Left hindlimb (tissue), 1 donor: ENCODE results near the gene NKX1-1.

Source experiments
- DNase-seq: peaks from one replicate; pipeline ENCODE4 v3.0.0-alpha.2; 2018

NKX1-1 gene

GRCh38 chr4:1371176-1372165, 34.8 kb downstream of the NKX1-1 start:
- no peak for DNase-seq

- DNase-seq, result peak; percentile 25
Measured at GRCh38 chr4:1370321-1371124, 35.7 kb downstream of the NKX1-1 start.

- no peak for DNase-seq
Measured at GRCh38 chr4:1369479-1370079, 36.7 kb downstream of the NKX1-1 start.

GRCh38 chr4:1369091-1369450, 37.2 kb downstream of the NKX1-1 start:
- no peak for DNase-seq

DNA sequence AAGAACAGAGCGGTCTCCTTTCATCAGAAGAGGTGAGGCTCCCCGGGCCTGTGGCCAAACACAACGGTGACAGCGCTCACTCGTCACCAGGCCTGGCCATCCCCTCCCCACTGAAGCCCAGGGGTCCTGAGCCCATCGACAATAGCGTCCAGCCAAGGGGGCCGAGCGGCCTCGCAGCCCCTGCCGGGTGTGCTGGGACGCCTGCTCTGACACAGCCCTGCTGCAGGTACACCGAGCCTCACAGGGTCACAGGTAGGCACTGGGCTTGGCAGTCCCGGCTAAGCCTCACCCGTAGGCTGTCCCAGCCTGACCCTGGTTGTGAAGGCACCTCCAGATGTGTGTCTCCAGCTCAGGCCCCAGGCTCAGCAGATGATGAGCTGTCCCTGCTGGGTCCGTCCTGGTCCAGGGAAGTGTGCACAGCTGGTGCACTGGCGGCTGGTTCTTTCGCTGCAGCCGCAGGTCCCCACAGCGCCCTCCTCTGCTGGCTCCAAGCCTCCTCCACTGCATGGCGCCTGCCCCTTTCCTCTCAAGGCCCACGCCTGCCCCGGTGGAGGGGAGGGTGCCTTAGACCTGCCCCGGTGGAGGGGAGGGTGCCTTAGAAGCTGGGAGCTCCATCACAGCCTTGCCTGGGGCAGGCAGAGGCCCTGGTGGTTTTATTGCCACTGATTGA, 37.7 kb downstream of the NKX1-1 start:
- no peak for DNase-seq

DNA sequence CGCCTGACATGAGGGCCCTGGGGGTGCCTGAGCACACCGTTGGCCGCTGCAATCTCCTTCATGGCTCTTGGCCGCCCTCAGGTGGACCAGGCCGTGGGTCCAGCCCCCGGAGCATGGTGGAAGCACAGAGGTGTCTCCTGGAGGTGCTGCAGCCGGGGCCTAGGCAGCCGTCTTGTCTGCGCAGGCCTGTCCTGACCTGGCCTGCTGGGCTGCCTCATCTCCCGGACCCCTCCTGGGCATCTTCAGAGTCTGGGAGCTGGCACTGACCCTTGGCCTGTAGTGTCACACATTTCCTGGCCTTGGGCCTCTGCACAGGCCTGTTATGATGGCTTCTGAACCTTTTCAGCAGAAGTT, 38.3 kb downstream of the NKX1-1 start:
- DNase-seq, result peak; percentile 27

DNA sequence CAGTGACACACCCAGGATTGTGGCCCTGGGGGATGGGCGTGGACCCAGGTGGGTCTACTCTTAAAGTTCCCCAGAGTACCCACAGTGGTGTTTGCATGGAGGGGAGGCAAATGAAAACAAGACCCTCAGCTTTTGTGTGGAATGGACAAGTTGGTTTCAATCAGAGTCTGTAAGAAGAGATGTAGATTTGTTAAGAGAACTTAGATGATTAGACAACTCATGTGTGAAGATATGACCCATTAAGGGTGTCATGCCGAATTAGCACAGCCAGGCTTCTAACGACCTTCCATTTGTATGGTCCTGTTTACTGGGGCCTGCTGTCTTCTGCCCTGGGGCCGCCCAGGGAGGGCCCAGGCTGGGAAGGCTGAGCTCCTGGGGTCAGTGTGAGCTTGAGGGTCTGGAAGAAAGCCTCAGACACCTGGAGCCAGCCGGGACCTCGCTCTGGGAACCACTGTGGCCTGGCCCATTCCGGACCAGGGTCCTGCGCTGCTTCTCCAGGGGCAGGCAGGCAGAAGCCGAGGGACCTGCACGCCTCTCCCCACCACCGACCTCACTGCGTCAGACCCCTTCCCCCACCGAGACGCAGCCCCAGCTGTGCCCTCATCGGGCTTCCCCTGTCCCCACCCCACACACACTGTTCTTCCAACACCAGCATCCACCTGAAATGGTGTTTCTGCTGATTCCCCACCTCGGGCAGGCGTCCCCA, 38.9 kb downstream of the NKX1-1 start:
- DNase-seq, result peak; percentile 15

DNA sequence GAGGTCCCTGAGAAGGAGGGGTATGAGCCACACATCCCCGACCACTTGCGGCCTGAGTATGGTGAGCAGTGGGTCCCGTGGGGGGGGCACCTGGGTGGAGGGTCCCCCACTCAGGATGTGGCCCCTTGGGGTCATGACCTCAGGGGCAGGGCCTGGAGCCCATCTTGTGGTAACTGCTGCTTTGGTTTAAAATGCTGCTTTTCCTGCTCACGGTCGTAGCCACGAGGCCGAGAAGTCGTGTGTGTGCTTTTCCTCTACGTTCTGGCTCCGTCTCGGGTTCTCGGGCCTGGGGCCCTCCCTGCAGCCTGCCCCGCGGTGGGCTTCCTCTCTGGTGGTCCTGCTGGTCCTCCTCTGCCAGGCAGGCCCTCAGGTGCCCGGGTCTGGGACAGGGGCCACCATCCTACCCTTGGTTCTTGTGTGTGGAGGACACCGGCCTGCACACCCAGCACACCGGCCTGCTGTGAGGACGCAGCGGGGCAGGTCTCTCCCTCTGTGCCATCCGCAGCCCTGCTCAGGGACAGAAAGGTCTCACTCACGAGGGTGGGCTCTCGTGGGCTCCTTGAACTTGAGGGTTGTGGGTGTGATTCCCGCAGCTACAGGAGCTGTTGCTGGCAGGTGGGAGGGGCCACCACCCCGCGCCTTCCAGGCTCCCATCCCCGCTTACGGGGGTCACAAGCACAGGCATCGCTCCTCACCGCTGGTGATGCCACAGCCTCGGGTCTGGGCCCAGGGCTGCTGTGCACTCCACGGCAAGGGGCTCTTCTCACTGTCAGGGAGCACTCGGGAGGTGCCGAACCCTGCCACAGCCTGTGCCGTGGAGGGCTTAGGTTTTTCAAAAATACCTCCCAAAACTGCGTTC, 39.6 kb downstream of the NKX1-1 start:
- no peak for DNase-seq

- DNase-seq, result peak; percentile 17
Measured at GRCh38 chr4:1365271-1366178, 40.7 kb downstream of the NKX1-1 start.

DNA sequence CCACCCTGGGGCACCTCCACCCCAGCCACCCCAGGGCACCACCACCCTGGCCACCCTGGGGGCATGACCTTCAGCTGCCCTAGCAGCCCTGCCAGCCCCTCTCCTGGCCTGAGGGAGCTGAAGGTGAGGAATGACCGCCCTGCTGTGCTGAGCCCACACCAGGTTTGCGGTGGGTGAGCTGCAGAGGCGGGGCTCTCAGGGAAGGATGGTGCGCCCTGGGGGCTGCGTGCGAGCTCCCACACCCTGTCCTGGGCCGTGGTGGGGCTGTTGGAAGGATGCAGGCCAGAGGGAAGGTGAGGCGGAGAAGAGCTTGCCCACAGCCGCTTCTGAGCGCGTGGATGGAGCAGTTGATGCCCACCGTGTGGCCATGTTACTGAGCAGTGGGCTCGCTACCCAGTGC, 41.5 kb downstream of the NKX1-1 start:
- no peak for DNase-seq

DNA sequence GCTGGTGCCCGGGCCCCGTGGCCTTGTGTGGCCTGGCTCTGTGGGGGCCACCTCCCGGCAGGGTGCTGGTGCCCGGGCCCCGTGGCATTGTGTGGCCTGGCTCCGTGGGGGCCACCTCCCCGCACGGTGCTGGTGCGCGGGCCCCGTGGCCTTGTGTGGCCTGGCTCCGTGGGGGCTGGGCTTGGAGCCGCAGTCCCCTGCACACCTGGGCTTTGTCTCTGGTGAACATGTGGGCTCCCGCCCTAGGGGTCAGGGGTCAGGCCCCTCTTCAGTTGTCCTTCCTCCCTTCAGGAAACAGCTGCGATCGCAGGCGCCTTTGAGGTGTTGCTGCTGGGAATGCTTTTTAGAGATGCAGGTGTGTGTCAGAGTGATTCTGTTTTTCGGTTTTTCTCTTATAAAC, 42.0 kb downstream of the NKX1-1 start:
- no peak for DNase-seq

GRCh38 chr4:1363513-1363912, 42.7 kb downstream of the NKX1-1 start:
- peak; percentile 4 for DNase-seq

GRCh38 chr4:1362521-1362920, 43.7 kb downstream of the NKX1-1 start:
- no peak for DNase-seq

DNA sequence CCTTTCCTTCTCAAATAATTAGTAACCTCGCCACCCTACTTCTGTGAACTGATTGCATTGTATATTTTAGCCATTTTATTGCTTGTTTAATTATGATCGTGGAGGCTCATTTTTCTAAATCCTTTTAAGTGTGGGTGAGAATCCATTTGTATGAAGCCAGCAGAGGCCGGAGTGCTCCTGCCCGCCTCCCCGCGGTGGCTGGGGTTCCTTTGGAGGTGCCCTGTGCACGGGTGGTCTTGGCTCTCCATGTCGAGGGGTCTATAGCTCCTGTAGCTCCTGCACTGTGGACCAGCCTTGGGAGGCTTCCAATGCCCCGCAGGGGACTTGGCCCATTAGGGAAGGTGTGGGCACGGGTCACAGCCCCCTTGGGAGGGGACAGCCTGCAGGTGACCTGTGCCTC, 44.2 kb downstream of the NKX1-1 start:
- no peak for DNase-seq

- DNase-seq, result no peak
Measured at GRCh38 chr4:1361431-1361830, 44.8 kb downstream of the NKX1-1 start.

- no peak for DNase-seq
Measured at GRCh38 chr4:1360423-1361283, 45.6 kb downstream of the NKX1-1 start.

GRCh38 chr4:1359976-1360375, 46.3 kb downstream of the NKX1-1 start:
- no peak for DNase-seq

- DNase-seq, result no peak
Measured at GRCh38 chr4:1359144-1359501, 47.1 kb downstream of the NKX1-1 start.

GRCh38 chr4:1358421-1359143, 47.7 kb downstream of the NKX1-1 start:
- DNase-seq, result no peak
